Activated CD8-positive, alpha-beta T cell treated with anti-CD3 and anti-CD28 coated beads, Interleukin-2, amount 10 ng/mL, durations not matched to agents 7 days and 5 days (primary cell): Measurements from ENCODE around the gene SGCA. TPM values are rescaled to one million over a fixed set of nuclear protein-coding genes. Genes with fewer than 3 reads are reported as not detected.

Source experiments
- ATAC-seq: fragments of 150-1000 bp; cut with Tn5 transposase; one replicate; pipeline ENCODE4 v1.10.0; 2021; ENCODE audit warnings: moderate library complexity
- CTCF ChIA-PET: fragments of 350-600 bp; sonication (Branson Sonifier 250); formaldehyde crosslinking; loops from one replicate; lab custom pipeline; 2021; ENCODE audit warnings: antibody characterized with exemption; lab: Charles Lee
- POLR2A ChIA-PET: fragments of 350-600 bp; sonication (Branson Sonifier 250); formaldehyde crosslinking; loops from one replicate; lab custom pipeline; 2021; ENCODE audit warnings: antibody characterized with exemption; lab: Charles Lee
- DNase-seq: peaks from one replicate; pipeline ENCODE4 v3.0.0-alpha.2; 2020
- H3K27ac Mint-ChIP-seq: one replicate; pipeline ENCODE4 v1.8.0; 2021; ENCODE audit warnings: mild to moderate bottlenecking, mixed read lengths
- H3K27me3 Mint-ChIP-seq: one replicate; pipeline ENCODE4 v1.8.0; 2021; ENCODE audit warnings: low read depth, mixed read lengths
- H3K36me3 Mint-ChIP-seq: one replicate; pipeline ENCODE4 v1.8.0; 2021; ENCODE audit warnings: low read depth, mixed read lengths
- H3K4me1 Mint-ChIP-seq: one replicate; pipeline ENCODE4 v1.8.0; 2021; ENCODE audit warnings: low read depth, mixed read lengths
- H3K4me3 Mint-ChIP-seq: one replicate; pipeline ENCODE4 v1.8.0; 2021; ENCODE audit warnings: mild to moderate bottlenecking, mixed read lengths
- H3K9me3 Mint-ChIP-seq: one replicate; pipeline ENCODE4 v1.8.0; 2022; ENCODE audit warnings: mixed read lengths; ENCODE audit not compliant: insufficient read depth
- total RNA-seq, 2 experiments: library from RNA; stranded (reverse); gene quantifications; one replicate each; pipeline ENCODE4 v1.2.3, GENCODE V29; 2021

Gene SGCA
- total RNA-seq, 2 experiments from 2014 or later, result not detected

GRCh38 chr17:50209133-50209471 lies 43.3 kb downstream of the SGCA start:
- ChIA-PET POLR2A (interaction anchor here (0.5 kb wide), 1 partner anchor 59 kb away, joined by 3 read pairs; no protein-coding TSS in a partner anchor), CTCF (interaction anchor here (1.4 kb wide), 1 partner anchor 9 kb away, joined by 5 read pairs; no protein-coding TSS in a partner anchor)
- ATAC-seq (no peak), DNase-seq (no peak)
- no peak overlapping the region for H3K4me3 Mint-ChIP-seq
- no peaks in the 10 kb centered on the region for H3K9me3 Mint-ChIP-seq
- H3K27ac Mint-ChIP-seq, result no peak overlapping the region
- H3K27me3 Mint-ChIP-seq, result peaks cover 51% of the 10 kb centered on the region
- H3K4me1 Mint-ChIP-seq, result peaks cover 14% of the 10 kb centered on the region
- no peaks in the 10 kb centered on the region for H3K36me3 Mint-ChIP-seq

GRCh38 chr17:50209472-50210239 lies 43.9 kb downstream of the SGCA start:
- no peak overlapping the region for H3K4me3 Mint-ChIP-seq
- CTCF ChIA-PET, result interaction anchor here (0.9 to 1.4 kb wide), 3 partner anchors 8 to 87 kb away, joined by 3 to 5 read pairs (median 4); partner anchors contain the start of gene COL1A1
- no peak overlapping the region for H3K27ac Mint-ChIP-seq
- H3K36me3 Mint-ChIP-seq, result no peaks in the 10 kb centered on the region
- POLR2A ChIA-PET, result no interaction called here
- ATAC-seq (no peak), DNase-seq (no peak)
- no peaks in the 10 kb centered on the region for H3K9me3 Mint-ChIP-seq
- peaks cover 14% of the 10 kb centered on the region for H3K4me1 Mint-ChIP-seq
- peaks cover 56% of the 10 kb centered on the region for H3K27me3 Mint-ChIP-seq

DNA sequence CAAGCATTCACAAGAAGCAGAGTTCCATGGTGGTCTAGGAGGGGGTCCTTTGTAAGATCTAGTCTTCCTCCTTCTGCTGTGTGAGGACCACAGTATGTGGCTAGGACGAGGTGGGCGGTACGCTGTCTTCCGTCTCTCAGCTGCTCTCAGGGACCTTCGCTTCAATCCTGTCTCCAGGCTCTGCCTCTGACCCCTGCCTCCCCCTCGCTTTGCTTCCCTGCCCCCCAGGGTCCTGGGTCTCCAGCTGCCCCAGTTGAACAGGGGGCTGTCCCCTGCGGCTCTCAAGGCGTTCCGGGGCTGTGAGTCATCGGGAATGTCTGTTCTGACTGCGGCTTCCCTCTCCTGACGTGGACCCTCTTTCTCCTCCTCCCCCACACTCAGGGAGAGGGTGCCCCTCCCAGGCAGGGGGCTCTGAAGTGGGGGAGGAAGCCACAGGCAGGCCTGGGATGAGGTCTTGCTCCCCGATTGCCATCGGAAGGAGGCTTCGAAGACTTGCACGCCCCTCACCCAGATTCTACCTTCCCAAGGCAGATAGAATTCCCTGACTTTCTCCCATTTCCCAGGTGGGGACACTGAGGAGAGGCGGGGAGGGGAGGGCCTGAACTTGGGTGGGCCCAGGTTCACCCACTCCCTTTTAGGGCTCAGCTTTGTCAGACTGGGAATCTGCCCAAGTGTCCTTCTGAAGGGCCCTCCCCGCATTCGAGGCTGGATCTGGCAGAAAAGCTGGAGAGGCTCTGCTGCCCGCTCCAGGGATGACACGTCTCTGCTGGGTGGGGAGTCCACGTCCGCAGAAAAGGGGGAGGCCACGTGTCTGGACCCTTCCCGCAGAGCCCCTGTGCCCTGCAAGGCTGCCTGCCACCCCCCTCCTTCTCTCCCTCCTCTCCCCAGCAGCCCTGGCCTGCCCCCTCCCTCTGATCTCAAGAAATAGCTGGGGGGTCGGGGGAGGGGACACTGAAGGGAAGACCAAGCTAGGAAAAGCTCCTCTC lies 44.7 kb downstream of the SGCA start:
- ATAC-seq (no peak), DNase-seq (no peak)
- no peak overlapping the region for H3K4me3 Mint-ChIP-seq
- ChIA-PET CTCF (interaction anchor here (0.9 to 10.5 kb wide), 4 partner anchors 9 to 86 kb away, joined by 3 to 100 read pairs (median 4); partner anchors contain the start of gene COL1A1), POLR2A (interaction anchor here (0.6 kb wide), 1 partner anchor 1571 kb away, joined by 4 read pairs; no protein-coding TSS in a partner anchor)
- no peaks in the 10 kb centered on the region for H3K9me3 Mint-ChIP-seq
- peaks cover 54% of the 10 kb centered on the region for H3K27me3 Mint-ChIP-seq
- no peak overlapping the region for H3K27ac Mint-ChIP-seq
- H3K4me1 Mint-ChIP-seq, result peaks cover 14% of the 10 kb centered on the region
- no peaks in the 10 kb centered on the region for H3K36me3 Mint-ChIP-seq

GRCh38 chr17:50211249-50212120 lies 45.7 kb downstream of the SGCA start:
- no peak overlapping the region for H3K27ac Mint-ChIP-seq
- no peak overlapping the region for H3K4me3 Mint-ChIP-seq
- ATAC-seq (no peak), DNase-seq (no peak)
- ChIA-PET CTCF (interaction anchor here (1.0 to 10.5 kb wide), 5 partner anchors 10 to 85 kb away, joined by 3 to 100 read pairs (median 8); partner anchors contain the start of gene COL1A1), POLR2A (interaction anchor here (0.6 kb wide), 1 partner anchor 1570 kb away, joined by 4 read pairs; no protein-coding TSS in a partner anchor)
- no peaks in the 10 kb centered on the region for H3K9me3 Mint-ChIP-seq
- H3K4me1 Mint-ChIP-seq, result peaks cover 14% of the 10 kb centered on the region
- peaks cover 52% of the 10 kb centered on the region for H3K27me3 Mint-ChIP-seq
- no peaks in the 10 kb centered on the region for H3K36me3 Mint-ChIP-seq

DNA sequence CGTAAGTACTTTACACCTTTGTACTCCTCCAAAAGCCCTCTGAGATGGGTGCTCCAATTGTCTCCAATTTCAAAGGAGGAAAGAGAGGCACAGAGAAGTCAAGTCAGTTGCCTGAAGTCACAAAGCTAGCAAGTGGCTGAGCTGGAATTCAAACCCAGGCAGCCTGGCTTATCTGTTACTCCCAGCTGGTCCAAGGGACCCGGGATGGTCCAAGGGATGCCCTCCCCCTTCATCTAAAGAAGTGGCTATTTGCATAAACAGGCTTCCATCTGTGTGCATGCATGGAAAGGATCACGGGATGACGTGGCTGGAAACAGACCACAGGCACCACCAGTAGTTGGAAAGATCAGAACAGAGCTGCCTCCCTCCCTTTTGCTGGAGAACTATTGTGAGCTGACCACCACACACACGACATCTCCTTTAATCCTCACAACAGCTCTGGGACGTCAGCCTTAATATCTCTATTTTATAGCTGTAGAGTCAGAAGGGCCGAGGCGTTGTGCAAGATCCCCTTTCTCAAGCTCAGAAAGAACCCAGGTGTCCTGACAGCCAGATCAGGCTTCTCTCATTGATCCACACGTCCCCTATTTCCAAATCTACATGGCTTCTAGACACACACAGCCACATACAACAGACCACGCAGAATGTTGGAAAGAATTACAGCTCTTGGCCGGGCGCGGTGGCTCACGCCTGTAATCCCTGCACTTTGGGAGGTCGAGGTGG lies 46.5 kb downstream of the SGCA start:
- POLR2A ChIA-PET, result interaction anchor here (1.1 kb wide), 1 partner anchor 9 kb away, joined by 4 read pairs; no protein-coding TSS in a partner anchor
- Mint-ChIP-seq H3K27me3 (peaks cover 51% of the 10 kb centered on the region), H3K27ac (no peak overlapping the region), H3K4me1 (peaks cover 10% of the 10 kb centered on the region), H3K36me3 (no peaks in the 10 kb centered on the region), H3K4me3 (no peak overlapping the region), H3K9me3 (no peaks in the 10 kb centered on the region)
- DNase-seq (peak; percentile 17), ATAC-seq (no peak)
- CTCF ChIA-PET, result interaction anchor here (0.7 to 10.5 kb wide), 14 partner anchors 10 to 118 kb away, joined by 3 to 100 read pairs (median 4); partner anchors contain the start of gene COL1A1

- Mint-ChIP-seq H3K4me3 (no peak overlapping the region), H3K9me3 (no peaks in the 10 kb centered on the region), H3K27me3 (peaks cover 53% of the 10 kb centered on the region), H3K27ac (peak overlapping the region; percentile 70), H3K4me1 (peaks cover 10% of the 10 kb centered on the region), H3K36me3 (no peaks in the 10 kb centered on the region)
- POLR2A ChIA-PET, result interaction anchor here (1.1 kb wide), 1 partner anchor 8 kb away, joined by 4 read pairs; no protein-coding TSS in a partner anchor
- CTCF ChIA-PET, result interaction anchor here (0.6 to 10.5 kb wide), 18 partner anchors 9 to 155 kb away, joined by 3 to 100 read pairs (median 4); partner anchors contain the start of gene COL1A1
- peak; percentile 86 for ATAC-seq
- DNase-seq, result peak; percentile 68
These were observed 47.5 kb downstream of the SGCA start for GRCh38 chr17:50213026-50214022.

DNA sequence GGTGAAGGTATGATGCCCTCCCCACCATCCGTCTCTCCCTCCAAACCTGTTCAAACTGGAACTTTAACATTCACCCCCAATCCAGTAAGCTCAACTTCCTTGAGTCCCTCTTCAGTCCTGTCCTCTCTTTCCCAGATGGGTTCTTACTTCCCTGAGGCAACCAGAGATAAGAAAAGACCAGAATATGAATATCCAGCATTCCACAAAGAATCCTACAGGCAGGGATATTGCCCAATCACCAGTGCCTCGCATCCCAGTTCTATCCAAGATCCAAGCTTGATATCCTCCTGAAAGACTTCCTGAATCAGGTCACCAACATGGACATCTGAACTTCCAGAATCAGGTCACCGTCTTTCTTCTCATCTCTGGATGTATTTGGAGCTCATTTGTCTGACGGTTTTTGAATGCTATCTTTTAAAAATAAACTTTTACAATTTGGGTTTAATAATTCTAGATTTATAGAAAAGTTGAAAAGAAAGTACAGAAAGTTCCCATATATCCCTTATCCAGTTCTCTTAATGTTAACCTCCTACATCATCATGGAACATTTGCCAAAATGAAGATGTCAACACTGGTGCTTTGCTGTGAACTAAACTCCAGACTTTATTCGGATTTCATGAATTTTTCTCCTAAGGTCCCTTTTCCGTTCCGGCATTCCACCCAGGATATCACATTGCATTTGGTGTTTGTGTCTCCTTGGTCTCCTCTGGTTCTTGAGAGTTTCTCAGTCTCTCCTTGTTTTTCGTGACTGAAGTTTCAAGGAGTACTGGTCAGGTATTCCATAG lies 49.4 kb downstream of the SGCA start:
- Mint-ChIP-seq H3K4me1 (peaks cover 15% of the 10 kb centered on the region), H3K36me3 (no peaks in the 10 kb centered on the region), H3K4me3 (no peak overlapping the region), H3K9me3 (no peaks in the 10 kb centered on the region), H3K27ac (no peak overlapping the region), H3K27me3 (peaks cover 42% of the 10 kb centered on the region)
- DNase-seq (no peak), ATAC-seq (no peak)
- POLR2A ChIA-PET, result no interaction called here
- CTCF ChIA-PET, result interaction anchor here (1.5 to 10.5 kb wide), 3 partner anchors 14 to 121 kb away, joined by 4 to 100 read pairs (median 17); partner anchors contain the start of gene COL1A1

DNA sequence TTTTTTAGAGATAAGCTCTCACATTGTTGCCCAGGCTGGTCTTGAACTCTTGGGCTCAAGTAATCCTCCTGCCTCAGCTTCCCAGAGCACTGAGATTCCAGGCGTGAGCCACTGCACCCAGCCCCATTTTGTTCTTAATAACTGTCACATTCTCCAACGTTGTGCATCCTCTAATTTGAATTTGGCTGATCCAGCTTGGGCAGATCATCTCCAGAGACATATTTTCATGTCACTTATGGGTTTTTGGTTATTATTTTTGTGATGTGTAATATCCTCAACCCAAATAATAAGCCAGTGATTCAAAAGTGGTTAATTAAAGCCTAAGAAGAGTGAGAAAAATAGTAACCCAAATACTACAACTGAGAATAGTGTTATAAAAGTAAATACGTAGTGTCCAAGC lies 51.8 kb downstream of the SGCA start:
- Mint-ChIP-seq H3K4me3 (no peak overlapping the region), H3K4me1 (peaks cover 30% of the 10 kb centered on the region), H3K9me3 (no peaks in the 10 kb centered on the region), H3K27me3 (peaks cover 33% of the 10 kb centered on the region), H3K36me3 (no peaks in the 10 kb centered on the region), H3K27ac (no peak overlapping the region)
- ATAC-seq (no peak), DNase-seq (no peak)
- CTCF ChIA-PET, result interaction anchor here (1.4 to 10.5 kb wide), 4 partner anchors 10 to 81 kb away, joined by 3 to 100 read pairs (median 4); partner anchors contain the start of gene COL1A1
- POLR2A ChIA-PET, result no interaction called here
